NCI-H510A treated with DMSO at 0.1 percent for 48 hours (cell line): ENCODE data around the gene PTPN1.
"Not testable (repeated sequence)": the region's sequence is repeated elsewhere in the genome, so short reads cannot be mapped to it uniquely, and the experiment has no call there.

Experiments used
- DNase-seq: peaks from one replicate; lab custom pipeline; 2025; lab: John Stamatoyannopoulos, UW

PTPN1 gene

GRCh38 chr20:50481741-50482140, 28.4 kb upstream of the PTPN1 start:
- DNase-seq: no peak

GRCh38 chr20:50482396-50482981, 27.7 kb upstream of the PTPN1 start:
- DNase-seq: no peak

- DNase-seq: no peak
Observed at GRCh38 chr20:50484271-50484976, 25.8 kb upstream of the PTPN1 start.

GRCh38 chr20:50487397-50487796, 22.8 kb upstream of the PTPN1 start:
- DNase-seq: no peak

GRCh38 chr20:50488236-50488806, 21.9 kb upstream of the PTPN1 start:
- no peak for DNase-seq

GRCh38 chr20:50491168-50491567, 19.0 kb upstream of the PTPN1 start:
- DNase-seq: no peak

- no peak for DNase-seq
Observed at GRCh38 chr20:50491926-50492634, 18.1 kb upstream of the PTPN1 start.

GRCh38 chr20:50493881-50494253, 16.3 kb upstream of the PTPN1 start:
- no peak for DNase-seq

GRCh38 chr20:50494428-50494827, 15.8 kb upstream of the PTPN1 start:
- no peak for DNase-seq

GRCh38 chr20:50496773-50497385, 13.3 kb upstream of the PTPN1 start:
- DNase-seq: no peak

GRCh38 chr20:50498071-50498776, 12.0 kb upstream of the PTPN1 start:
- DNase-seq: no peak

- no peak for DNase-seq
Observed at GRCh38 chr20:50499938-50500337, 10.2 kb upstream of the PTPN1 start.

- DNase-seq: no peak
Observed at GRCh38 chr20:50501972-50502745, 8.0 kb upstream of the PTPN1 start.

GRCh38 chr20:50504231-50504823, 5.9 kb upstream of the PTPN1 start:
- DNase-seq: no peak

GRCh38 chr20:50506270-50506579, 4.0 kb upstream of the PTPN1 start:
- DNase-seq: no peak

- not testable (repeated sequence) for DNase-seq
Observed at GRCh38 chr20:50507745-50508144, 2.4 kb upstream of the PTPN1 start.

GRCh38 chr20:50508171-50508755, 1.9 kb upstream of the PTPN1 start:
- no peak for DNase-seq

GRCh38 chr20:50510706-50511542, 741 bp downstream of the PTPN1 start:
- no peak for DNase-seq

GRCh38 chr20:50512323-50512722, 2.1 kb downstream of the PTPN1 start:
- no peak for DNase-seq
